HepG2 (cell line): ENCODE data around the gene TBC1D2B. TPM values are rescaled to one million over a fixed set of nuclear protein-coding genes. Genes with fewer than 3 reads are reported as not detected.

Experiments used
- ATAC-seq: fragments of 200-7000 bp; cut with Tn5 transposase; 3 replicates; pipeline ENCODE4 v1.9.1; 2020; ENCODE audit warnings: mild to moderate bottlenecking, moderate library complexity
- BruUV-seq: library from RNA; stranded (reverse); fragments of 400-500 nt; replicated peaks from 2 replicates; lab custom pipeline; 2021; lab: Mats Ljungman, UMichigan
- CTCF ChIA-PET: fragments of 300-600 bp; formaldehyde crosslinking; extraction: SDS; loops from one replicate; lab custom pipeline; 2021; ENCODE audit warnings: low total read pairs, inconsistent platforms, low intra/inter-chr PET ratio; lab: Yijun Ruan, JAX
- POLR2A ChIA-PET: fragments of 350-600 bp; sonication (Branson Sonifier 250); formaldehyde crosslinking; loops from one replicate; lab custom pipeline; 2020; ENCODE audit warnings: antibody characterized with exemption, inconsistent platforms; lab: Yijun Ruan, JAX
- DNase-seq: peaks from one replicate; pipeline ENCODE4 v3.0.0-alpha.2; 2015; ENCODE audit warnings: low spot score
- FAIRE-seq: peaks from 3 replicates; lab custom pipeline; 2011; peaks lifted over from hg19 to GRCh38; lab: Jason Lieb, UNC
- H2AFZ ChIP-seq: one replicate; pipeline ENCODE4 v1.6.1; 2011; ENCODE audit warnings: low read length, inconsistent platforms
- H3K27ac ChIP-seq: fragments of 300-600 bp; 3 replicates; pipeline ENCODE4 v1.8.0; 2011; ENCODE audit warnings: mixed run types, mild to moderate bottlenecking, mixed read lengths, low read length, inconsistent platforms; ENCODE audit not compliant: insufficient read depth; ENCODE audit errors: extremely low read length
- H3K27me3 ChIP-seq, 2 experiments: fragments of 200-600 bp in 1 of 2; 2 replicates in 1 of 2; 3 replicates in 1 of 2; pipeline versions ENCODE4 v1.6.0 to v1.8.0; 2011; ENCODE audit warnings: low read length in 2 of 2, mild to moderate bottlenecking in 2 of 2, moderate library complexity in 2 of 2, inconsistent platforms in 1 of 2; ENCODE audit not compliant: insufficient read depth in 2 of 2, control insufficient read depth in 1 of 2
- H3K36me3 ChIP-seq, 2 experiments: fragments of 200-600 bp in 1 of 2; replicated peaks in 1 of 2; 2 replicates in 1 of 2; 3 replicates in 1 of 2; pipeline versions ENCODE4 v1.5.1 to v1.8.0; 2011; ENCODE audit warnings: low read length in 2 of 2, inconsistent platforms in 1 of 2; ENCODE audit not compliant: insufficient read depth in 2 of 2, control insufficient read depth in 1 of 2
- H3K4me1 ChIP-seq: 2 replicates; pipeline ENCODE4 v1.5.1; 2012; ENCODE audit warnings: low read length, inconsistent platforms; ENCODE audit not compliant: insufficient read depth
- H3K4me2 ChIP-seq: 2 replicates; pipeline ENCODE4 v1.6.0; 2011; ENCODE audit warnings: low read depth, low read length, inconsistent platforms
- H3K4me3 ChIP-seq, 3 experiments: fragments of 200-600 bp in 1 of 3; sonication (generic), shearing (Covaris generic) in 1 of 3; replicated peaks in 1 of 3; 2 replicates each; pipeline ENCODE4 v1.5.1; 2011 to 2016; ENCODE audit warnings: low read length in 3 of 3, inconsistent platforms in 2 of 3, low read depth in 2 of 3, mild to moderate bottlenecking in 2 of 3, control low read depth in 1 of 3, mixed read lengths in 1 of 3; ENCODE audit not compliant: insufficient read depth in 1 of 3
- H3K79me2 ChIP-seq: one replicate; pipeline ENCODE4 v1.6.1; 2011; ENCODE audit warnings: low read length, inconsistent platforms; ENCODE audit not compliant: insufficient read depth
- H3K9ac ChIP-seq: 2 replicates; pipeline ENCODE4 v1.6.0; 2011; ENCODE audit warnings: mild to moderate bottlenecking, low read depth, low read length, inconsistent platforms; ENCODE audit not compliant: insufficient read depth
- H3K9me3 ChIP-seq: 2 replicates; pipeline ENCODE4 v1.5.1; 2012; ENCODE audit warnings: mild to moderate bottlenecking, low read length
- H4K20me1 ChIP-seq: 2 replicates; pipeline ENCODE4 v1.6.0; 2011; ENCODE audit warnings: inconsistent platforms, mild to moderate bottlenecking, low read length, moderate library complexity; ENCODE audit not compliant: insufficient read depth
- DNMT1 ChIP-seq: sonication (generic); formaldehyde crosslinking; IDR thresholded peaks from 2 replicates; pipeline ENCODE4 v1.5.1; 2020; ENCODE audit warnings: mild to moderate bottlenecking, missing genetic modification reagents
- HCFC1 ChIP-seq: fragments of 150-350 bp; IDR thresholded peaks from 2 replicates; pipeline ENCODE4 v1.6.1; 2014; ENCODE audit warnings: low read depth, low read length
- RAD51 ChIP-seq: fragments of 450-650 bp; IDR thresholded peaks from 2 replicates; pipeline ENCODE4 v1.6.1; 2016; ENCODE audit warnings: borderline replicate concordance
- TRIM24 ChIP-seq: sonication (generic); formaldehyde crosslinking; IDR thresholded peaks from 2 replicates; pipeline ENCODE4 v1.8.0; 2022; ENCODE audit warnings: mild to moderate bottlenecking, missing genetic modification reagents
- ZFP36L1 ChIP-seq: sonication (generic); formaldehyde crosslinking; IDR thresholded peaks from 2 replicates; pipeline ENCODE4 v1.8.0; 2022; ENCODE audit warnings: mild to moderate bottlenecking, missing genetic modification reagents, moderate library complexity
- WGBS: methylation state at CpG from one replicate; pipeline ENCODE4 v1.1.6; 2017; ENCODE audit warnings: low lambda C conversion rate; 5-methylcytosine and 5-hydroxymethylcytosine counted together
- in situ Hi-C: cut with HindIII; loops from 2 replicates; pipeline ENCODE4 v1.10.0; 2017; ENCODE audit warnings: low pct_unique_long_range_greater_than_20kb; ENCODE audit not compliant: extremely low pct_ligation_motif_present
- intact Hi-C: fragments of 100-400 bp; cut with micrococcal nuclease; formaldehyde crosslinking; loops from one replicate; pipeline ENCODE4 v1.10.0; 2022; ENCODE audit not compliant: unreplicated experiment
- polyA plus RNA-seq, 8 experiments: library from polyadenylated mRNA; depleted of rRNA in 3 of 8; stranded (reverse) in 7 of 8; unstranded in 1 of 8; fragments of >200 nt; fragmentation: Illumina TruSeq in 4 of 8; extraction: Trizol in 4 of 8; gene quantifications; 2 replicates each; pipeline versions ENCODE4 v1.2.1 to v1.2.3, GENCODE V29; 2011 to 2016; ENCODE audit warnings: low read depth in 4 of 8, missing spikeins in 1 of 8, mixed read lengths in 1 of 8; ENCODE audit not compliant: insufficient read depth in 1 of 8
- total RNA-seq, 5 experiments: library from RNA; depleted of rRNA; stranded (reverse); fragments of >200 nt; fragmentation: Illumina TruSeq; extraction: Trizol; gene quantifications; 2 replicates each; pipeline ENCODE4 v1.2.3, GENCODE V29; 2016; ENCODE audit warnings: low read depth in 1 of 5
- TF ChIP-seq, protein P1 (sequence below): sonication (generic); formaldehyde crosslinking; IDR thresholded peaks from 2 replicates; pipeline ENCODE4 v1.4.0; 2020; ENCODE audit warnings: missing genetic modification reagents
- TF ChIP-seq, protein P2 (sequence below): sonication (generic); formaldehyde crosslinking; IDR thresholded peaks from 2 replicates; pipeline ENCODE4 v1.4.0; 2020; ENCODE audit warnings: mild to moderate bottlenecking, low read depth, missing genetic modification reagents
- TF ChIP-seq, protein P3 (sequence below): sonication (generic); formaldehyde crosslinking; conservative IDR thresholded peaks from 2 replicates; pipeline ENCODE4 v1.4.0; 2020; ENCODE audit warnings: missing genetic modification reagents

The TBC1D2B gene
- total and polyA plus RNA-seq, 2 of the 13 experiments (the other 11 are each of a cell fraction or from before 2014, with no cell fraction given): 10.1 to 14.4 TPM

GRCh38 chr15:77986891-77987764 lies 90.4 kb downstream of the TBC1D2B start:
- no peaks in the 10 kb centered on the region for H3K9me3 ChIP-seq
- ChIA-PET CTCF (no interaction called here), POLR2A (no interaction called here)
- in situ Hi-C loops (loop anchor here (5.0 kb wide), 1 partner anchor 775 kb away; no protein-coding TSS in a partner anchor), intact Hi-C loops (no loop called here)
- no peak for TF ChIP-seq RAD51
- TF ChIP-seq, protein P1, sequence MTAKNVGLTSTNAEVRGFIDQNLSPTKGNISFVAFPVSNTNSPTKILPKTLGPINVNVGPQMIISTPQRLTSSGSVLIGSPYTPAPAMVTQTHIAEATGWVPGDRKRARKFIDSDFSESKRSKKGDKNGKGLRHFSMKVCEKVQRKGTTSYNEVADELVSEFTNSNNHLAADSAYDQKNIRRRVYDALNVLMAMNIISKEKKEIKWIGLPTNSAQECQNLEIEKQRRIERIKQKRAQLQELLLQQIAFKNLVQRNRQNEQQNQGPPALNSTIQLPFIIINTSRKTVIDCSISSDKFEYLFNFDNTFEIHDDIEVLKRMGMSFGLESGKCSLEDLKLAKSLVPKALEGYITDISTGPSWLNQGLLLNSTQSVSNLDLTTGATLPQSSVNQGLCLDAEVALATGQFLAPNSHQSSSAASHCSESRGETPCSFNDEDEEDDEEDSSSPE (CRISPR knock-in tag): no peak
- TF ChIP-seq, protein P2, sequence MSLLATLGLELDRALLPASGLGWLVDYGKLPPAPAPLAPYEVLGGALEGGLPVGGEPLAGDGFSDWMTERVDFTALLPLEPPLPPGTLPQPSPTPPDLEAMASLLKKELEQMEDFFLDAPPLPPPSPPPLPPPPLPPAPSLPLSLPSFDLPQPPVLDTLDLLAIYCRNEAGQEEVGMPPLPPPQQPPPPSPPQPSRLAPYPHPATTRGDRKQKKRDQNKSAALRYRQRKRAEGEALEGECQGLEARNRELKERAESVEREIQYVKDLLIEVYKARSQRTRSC: no peak
- TF ChIP-seq ZFP36L1 (CRISPR knock-in tag): no peak
- TF ChIP-seq TRIM24 (CRISPR knock-in tag): no peak
- TF ChIP-seq DNMT1 (CRISPR knock-in tag): no peak
- TF ChIP-seq, protein P3, sequence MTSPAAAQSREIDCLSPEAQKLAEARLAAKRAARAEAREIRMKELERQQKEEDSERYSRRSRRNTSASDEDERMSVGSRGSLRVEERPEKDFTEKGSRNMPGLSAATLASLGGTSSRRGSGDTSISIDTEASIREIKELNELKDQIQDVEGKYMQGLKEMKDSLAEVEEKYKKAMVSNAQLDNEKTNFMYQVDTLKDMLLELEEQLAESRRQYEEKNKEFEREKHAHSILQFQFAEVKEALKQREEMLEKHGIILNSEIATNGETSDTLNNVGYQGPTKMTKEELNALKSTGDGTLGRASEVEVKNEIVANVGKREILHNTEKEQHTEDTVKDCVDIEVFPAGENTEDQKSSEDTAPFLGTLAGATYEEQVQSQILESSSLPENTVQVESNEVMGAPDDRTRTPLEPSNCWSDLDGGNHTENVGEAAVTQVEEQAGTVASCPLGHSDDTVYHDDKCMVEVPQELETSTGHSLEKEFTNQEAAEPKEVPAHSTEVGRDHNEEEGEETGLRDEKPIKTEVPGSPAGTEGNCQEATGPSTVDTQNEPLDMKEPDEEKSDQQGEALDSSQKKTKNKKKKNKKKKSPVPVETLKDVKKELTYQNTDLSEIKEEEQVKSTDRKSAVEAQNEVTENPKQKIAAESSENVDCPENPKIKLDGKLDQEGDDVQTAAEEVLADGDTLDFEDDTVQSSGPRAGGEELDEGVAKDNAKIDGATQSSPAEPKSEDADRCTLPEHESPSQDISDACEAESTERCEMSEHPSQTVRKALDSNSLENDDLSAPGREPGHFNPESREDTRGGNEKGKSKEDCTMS: no peak
- no peak for TF ChIP-seq HCFC1
- H3K4me1 ChIP-seq: peaks cover 40% of the 10 kb centered on the region
- no peaks in the 10 kb centered on the region for H3K79me2 ChIP-seq
- no TSS peak for BruUV-seq
- DNase-seq (no peak), ATAC-seq (no peak), FAIRE-seq (no peak)
- H3K27ac ChIP-seq: no peak overlapping the region
- no peak overlapping the region for H3K4me3 ChIP-seq
- H3K27me3 ChIP-seq: peaks cover 3 to 8% of the 10 kb centered on the region in 2 experiments; a peak in 1 of 5 replicates
- 44% methylated on average over 10 of the region's 24 CpGs for WGBS
- no peak overlapping the region for H2AFZ ChIP-seq
- no peak overlapping the region for H3K9ac ChIP-seq
- no peaks in the 10 kb centered on the region for H4K20me1 ChIP-seq
- H3K4me2 ChIP-seq: no peak overlapping the region
- no peaks in the 10 kb centered on the region for H3K36me3 ChIP-seq
